Gastrocnemius medialis (tissue), 4 donors: Measurements from ENCODE around the gene MAP1LC3A.

Experiments used
- CTCF ChIP-seq, 5 experiments: fragments of 450-650 bp in 3 of 5; fragments of 200-600 bp in 2 of 5; sonication (generic) in 2 of 5; IDR thresholded peaks in 4 of 5; conservative IDR thresholded peaks in 1 of 5; 1 replicate in 4 of 5; 2 replicates in 1 of 5; pipeline ENCODE4 v1.5.1; 2016 to 2019; ENCODE audit warnings: antibody characterized with exemption in 5 of 5, mild to moderate bottlenecking in 3 of 5, moderate library complexity in 3 of 5
- POLR2A ChIP-seq, 2 donors: fragments of 450-650 bp; IDR thresholded peaks; one replicate each; pipeline ENCODE4 v1.6.1; 2017; ENCODE audit warnings: antibody characterized with exemption in 2 of 2, mild to moderate bottlenecking in 2 of 2, moderate library complexity in 2 of 2

- TF ChIP-seq CTCF (IDR thresholded peaks at IDR 0.05 in 4 of 5, conservative IDR thresholded peaks at IDR 0.05 in 1 of 5) (no peak), POLR2A (IDR thresholded peaks at IDR 0.05) (no peak)
These were observed 590 bp upstream of the MAP1LC3A start for GRCh38 chr20:34557936-34558319.
